ENCODE data around the gene ZBTB47.

Gene ZBTB47

DNA sequence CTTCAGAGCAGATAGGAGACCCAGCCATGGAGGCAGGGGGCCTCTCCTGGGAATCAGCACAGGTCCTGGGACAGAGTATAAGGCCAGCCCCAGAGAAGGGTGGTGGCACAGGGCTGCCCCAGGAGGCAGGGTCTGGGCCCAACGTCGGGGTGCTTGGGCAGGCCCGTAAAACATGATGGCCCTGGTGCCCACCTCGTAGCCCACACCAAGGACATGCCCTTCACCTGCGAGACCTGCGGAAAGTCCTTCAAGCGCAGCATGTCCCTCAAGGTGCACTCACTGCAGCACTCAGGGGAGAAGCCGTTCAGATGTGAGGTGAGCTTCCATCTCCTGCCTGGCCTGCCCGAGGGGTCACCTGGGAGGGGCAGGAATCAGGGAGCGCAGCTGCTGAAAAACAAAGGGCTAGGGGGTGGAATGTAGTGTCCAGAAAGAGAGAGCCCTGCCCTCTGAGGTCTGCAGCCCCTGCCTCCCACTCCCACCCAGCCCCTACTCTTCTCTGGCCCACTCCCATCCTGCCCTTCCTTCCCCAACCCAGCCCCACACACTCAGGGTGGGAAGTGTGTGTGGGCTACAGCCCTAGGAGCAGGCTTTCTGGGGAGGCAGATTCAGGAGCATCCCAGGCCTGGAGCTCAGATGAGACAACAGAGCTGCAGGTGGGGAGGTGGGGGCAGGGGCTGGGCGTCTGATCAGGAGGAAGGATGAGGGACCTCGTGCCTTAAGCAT is 9.5 kb downstream of the ZBTB47 start:
- Histone ChIP-seq H3K36me3 (ENCODE audit: control insufficient read depth, insufficient read depth, low read length) (no peaks in the 10 kb centered on the region), H3K27me3 (ENCODE audit: control insufficient read depth, insufficient read depth, low read length) (no peaks in the 10 kb centered on the region), H3K4me2 (ENCODE audit: low read length) (no peak overlapping the region), H3K4me3 (ENCODE audit: low read depth, low read length) (no peak overlapping the region), H3K4me1 (peaks cover 6% of the 10 kb centered on the region), H3K9me3 (ENCODE audit: control insufficient read depth, low read length) (no peaks in the 10 kb centered on the region), H3K79me2 (no peaks in the 10 kb centered on the region), H2AFZ (no peak overlapping the region), H3K9ac (no peak overlapping the region), H3K27ac (no peak overlapping the region)
- TF ChIP-seq, protein P1, sequence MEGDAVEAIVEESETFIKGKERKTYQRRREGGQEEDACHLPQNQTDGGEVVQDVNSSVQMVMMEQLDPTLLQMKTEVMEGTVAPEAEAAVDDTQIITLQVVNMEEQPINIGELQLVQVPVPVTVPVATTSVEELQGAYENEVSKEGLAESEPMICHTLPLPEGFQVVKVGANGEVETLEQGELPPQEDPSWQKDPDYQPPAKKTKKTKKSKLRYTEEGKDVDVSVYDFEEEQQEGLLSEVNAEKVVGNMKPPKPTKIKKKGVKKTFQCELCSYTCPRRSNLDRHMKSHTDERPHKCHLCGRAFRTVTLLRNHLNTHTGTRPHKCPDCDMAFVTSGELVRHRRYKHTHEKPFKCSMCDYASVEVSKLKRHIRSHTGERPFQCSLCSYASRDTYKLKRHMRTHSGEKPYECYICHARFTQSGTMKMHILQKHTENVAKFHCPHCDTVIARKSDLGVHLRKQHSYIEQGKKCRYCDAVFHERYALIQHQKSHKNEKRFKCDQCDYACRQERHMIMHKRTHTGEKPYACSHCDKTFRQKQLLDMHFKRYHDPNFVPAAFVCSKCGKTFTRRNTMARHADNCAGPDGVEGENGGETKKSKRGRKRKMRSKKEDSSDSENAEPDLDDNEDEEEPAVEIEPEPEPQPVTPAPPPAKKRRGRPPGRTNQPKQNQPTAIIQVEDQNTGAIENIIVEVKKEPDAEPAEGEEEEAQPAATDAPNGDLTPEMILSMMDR (IDR thresholded peaks at IDR 0.05): no peak

DNA sequence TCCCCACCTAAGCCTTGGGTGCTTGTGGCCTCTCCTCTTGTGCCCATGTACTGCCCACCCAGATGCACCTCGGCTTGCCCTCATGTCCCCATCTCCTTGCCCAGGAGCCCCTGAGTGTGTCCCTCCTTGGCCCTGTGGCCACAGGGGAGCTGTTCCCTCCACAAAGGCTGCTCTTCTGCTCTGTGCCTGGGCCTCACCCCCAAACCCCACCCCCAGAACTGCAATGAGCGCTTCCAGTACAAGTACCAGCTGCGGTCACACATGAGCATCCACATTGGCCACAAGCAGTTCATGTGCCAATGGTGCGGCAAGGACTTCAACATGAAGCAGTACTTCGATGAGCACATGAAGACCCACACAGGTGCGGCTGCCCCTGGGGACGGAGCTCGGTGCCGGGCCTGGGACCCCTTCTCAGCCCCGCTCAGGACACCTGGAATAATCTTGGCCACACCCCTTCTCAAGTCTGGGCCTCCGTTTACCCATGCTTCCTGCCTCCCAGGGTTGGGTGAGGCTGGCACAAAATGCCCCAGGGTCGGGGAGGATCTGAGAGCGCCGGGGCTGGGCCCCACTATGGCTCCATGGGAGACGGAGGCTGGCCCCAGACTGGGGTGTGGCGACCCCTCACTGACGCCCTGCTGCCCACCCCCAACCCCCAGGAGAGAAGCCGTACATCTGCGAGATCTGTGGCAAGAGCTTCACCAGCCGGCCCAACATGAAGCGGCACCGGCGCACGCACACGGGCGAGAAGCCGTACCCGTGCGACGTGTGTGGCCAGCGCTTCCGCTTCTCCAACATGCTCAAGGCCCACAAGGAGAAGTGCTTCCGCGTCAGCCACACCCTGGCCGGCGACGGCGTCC is 10.3 kb downstream of the ZBTB47 start:
- H3K27ac ChIP-seq: no peak overlapping the region
- no peaks in the 10 kb centered on the region for H3K79me2 ChIP-seq
- H3K9ac ChIP-seq: no peak overlapping the region
- no peak overlapping the region for H3K4me3 ChIP-seq (ENCODE audit: low read depth, low read length)
- H3K27me3 ChIP-seq (ENCODE audit: control insufficient read depth, insufficient read depth, low read length): no peaks in the 10 kb centered on the region
- peaks cover 14% of the 10 kb centered on the region for H3K4me1 ChIP-seq
- no peaks in the 10 kb centered on the region for H3K9me3 ChIP-seq (ENCODE audit: control insufficient read depth, low read length)
- H2AFZ ChIP-seq: no peak overlapping the region
- TF ChIP-seq, protein P1 (IDR thresholded peaks at IDR 0.05): no peak
- H3K4me2 ChIP-seq (ENCODE audit: low read length): no peak overlapping the region
- no peaks in the 10 kb centered on the region for H3K36me3 ChIP-seq (ENCODE audit: control insufficient read depth, insufficient read depth, low read length)

DNA sequence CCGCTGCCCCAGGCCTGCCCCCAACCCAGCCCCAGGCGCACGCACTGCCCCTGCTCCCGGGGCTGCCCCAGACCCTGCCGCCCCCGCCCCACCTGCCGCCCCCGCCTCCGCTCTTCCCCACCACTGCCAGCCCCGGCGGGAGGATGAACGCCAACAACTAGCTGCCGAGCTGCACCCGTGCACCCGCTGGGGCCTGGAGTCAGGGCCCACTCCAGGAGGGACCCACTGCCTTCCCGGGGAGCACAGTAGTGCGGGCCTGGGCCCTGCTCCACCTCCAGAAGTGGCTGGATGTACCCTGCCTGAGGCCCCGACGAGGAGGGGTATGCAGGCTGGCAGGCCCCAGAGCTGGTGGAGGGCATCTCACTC is 10.9 kb downstream of the ZBTB47 start:
- Histone ChIP-seq H3K9me3 (ENCODE audit: control insufficient read depth, low read length) (no peaks in the 10 kb centered on the region), H3K4me3 (ENCODE audit: low read depth, low read length) (no peak overlapping the region), H3K4me1 (peaks cover 15% of the 10 kb centered on the region), H3K79me2 (no peaks in the 10 kb centered on the region), H3K27me3 (ENCODE audit: control insufficient read depth, insufficient read depth, low read length) (no peaks in the 10 kb centered on the region), H3K4me2 (ENCODE audit: low read length) (no peak overlapping the region), H2AFZ (no peak overlapping the region), H3K36me3 (ENCODE audit: control insufficient read depth, insufficient read depth, low read length) (no peaks in the 10 kb centered on the region), H3K9ac (no peak overlapping the region), H3K27ac (no peak overlapping the region)
- TF ChIP-seq, protein P1 (IDR thresholded peaks at IDR 0.05): no peak

DNA sequence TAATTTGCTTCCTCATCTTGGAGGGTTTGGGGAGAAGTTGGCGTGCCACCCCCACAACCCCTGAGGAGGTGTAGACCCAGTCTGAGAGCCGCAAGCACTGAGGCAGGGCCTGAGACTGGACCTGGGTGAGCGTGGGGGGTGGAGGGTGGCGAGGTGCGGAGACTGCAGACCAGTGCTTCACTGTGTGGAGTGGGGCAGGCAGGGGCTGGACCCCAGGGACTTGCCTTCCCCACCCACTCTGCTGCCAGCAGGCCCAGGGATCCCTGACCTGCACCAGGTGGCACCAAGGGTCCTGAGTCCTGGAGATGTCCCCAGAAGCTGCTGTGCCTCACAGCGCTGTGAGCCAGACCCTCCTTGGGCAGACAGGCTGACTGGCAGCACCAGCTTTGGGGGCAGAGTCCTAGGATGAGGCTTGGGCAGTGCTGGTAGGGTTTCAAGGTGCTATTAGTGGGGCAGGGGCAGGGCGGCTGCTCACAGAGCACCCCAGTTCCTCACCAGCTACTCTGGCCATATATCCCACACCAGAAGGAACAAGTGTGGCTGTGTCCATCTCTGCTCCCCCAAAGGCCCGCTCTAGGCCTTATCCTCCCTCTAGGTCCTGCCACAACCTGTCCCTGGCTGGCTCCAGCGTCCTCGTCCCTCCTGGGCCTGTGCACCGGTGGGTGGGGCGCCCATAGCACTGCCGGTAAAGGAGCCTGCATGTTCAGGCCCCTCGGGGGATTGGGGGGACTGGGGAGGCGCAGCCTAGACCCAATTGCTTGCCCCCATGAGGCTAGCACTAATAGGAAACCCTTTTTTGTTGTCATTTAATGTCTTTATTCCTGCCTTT is 11.8 kb downstream of the ZBTB47 start:
- H3K4me3 ChIP-seq (ENCODE audit: low read depth, low read length): no peak overlapping the region
- no peak overlapping the region for H3K9ac ChIP-seq
- H3K4me2 ChIP-seq (ENCODE audit: low read length): no peak overlapping the region
- no peaks in the 10 kb centered on the region for H3K9me3 ChIP-seq (ENCODE audit: control insufficient read depth, low read length)
- H3K36me3 ChIP-seq (ENCODE audit: control insufficient read depth, insufficient read depth, low read length): no peaks in the 10 kb centered on the region
- H3K27me3 ChIP-seq (ENCODE audit: control insufficient read depth, insufficient read depth, low read length): no peaks in the 10 kb centered on the region
- H2AFZ ChIP-seq: no peak overlapping the region
- TF ChIP-seq, protein P1 (IDR thresholded peaks at IDR 0.05): no peak
- peaks cover 15% of the 10 kb centered on the region for H3K4me1 ChIP-seq
- H3K27ac ChIP-seq: no peak overlapping the region
- no peaks in the 10 kb centered on the region for H3K79me2 ChIP-seq
